H7 (cell line): ENCODE results near the gene TMEM209. TPM values are rescaled to one million over a fixed set of nuclear protein-coding genes. Genes with fewer than 3 reads are reported as not detected.
"Not testable (repeated sequence)": the region's sequence is repeated elsewhere in the genome, so short reads cannot be mapped to it uniquely, and the experiment has no call there.

Experiments used
- DNase-seq: peaks from one replicate; pipeline ENCODE4 v3.0.0; 2012
- H3K27me3 ChIP-seq: 2 replicates; pipeline ENCODE4 v1.6.0; 2011; ENCODE audit warnings: mild to moderate bottlenecking, low read length; ENCODE audit not compliant: control insufficient read depth, insufficient read depth
- H3K36me3 ChIP-seq: replicated peaks from 2 replicates; pipeline ENCODE4 v1.5.1; 2011; ENCODE audit warnings: low read length; ENCODE audit not compliant: control insufficient read depth, insufficient read depth
- H3K4me3 ChIP-seq: 2 replicates; pipeline ENCODE4 v1.5.1; 2011; ENCODE audit warnings: low read depth, mild to moderate bottlenecking, control low read depth, low read length, moderate library complexity; ENCODE audit not compliant: insufficient read depth
- total RNA-seq: library from RNA; depleted of rRNA; stranded (reverse); fragments of >200 nt; shearing (Covaris generic); gene quantifications from 2 replicates; pipeline ENCODE4 v1.2.3, GENCODE V29; 2014

Gene TMEM209
- total RNA-seq, 1 experiment from 2014 or later = 25.1 TPM

- no peak for DNase-seq
- H3K4me3 ChIP-seq = no peak overlapping the region
- no peaks in the 10 kb centered on the region for H3K27me3 ChIP-seq
- no peaks in the 10 kb centered on the region for H3K36me3 ChIP-seq
These were observed 22.8 kb upstream of the TMEM209 start for GRCh38 chr7:130227883-130228575.

GRCh38 chr7:130226333-130226732, 21.1 kb upstream of the TMEM209 start:
- Histone ChIP-seq H3K27me3 (no peaks in the 10 kb centered on the region), H3K4me3 (no peak overlapping the region), H3K36me3 (no peaks in the 10 kb centered on the region)
- no peak for DNase-seq

GRCh38 chr7:130224923-130225322, 19.7 kb upstream of the TMEM209 start:
- not testable (repeated sequence) for DNase-seq, H3K36me3 ChIP-seq, H3K4me3 ChIP-seq, H3K27me3 ChIP-seq

GRCh38 chr7:130224210-130224609, 19.0 kb upstream of the TMEM209 start:
- Histone ChIP-seq H3K27me3 (no peaks in the 10 kb centered on the region), H3K36me3 (no peaks in the 10 kb centered on the region), H3K4me3 (no peak overlapping the region)
- no peak for DNase-seq

GRCh38 chr7:130223646-130224045, 18.4 kb upstream of the TMEM209 start:
- DNase-seq = no peak
- no peaks in the 10 kb centered on the region for H3K36me3 ChIP-seq
- H3K27me3 ChIP-seq = no peaks in the 10 kb centered on the region
- H3K4me3 ChIP-seq = no peak overlapping the region

- Histone ChIP-seq H3K27me3 (no peaks in the 10 kb centered on the region), H3K4me3 (no peak overlapping the region), H3K36me3 (no peaks in the 10 kb centered on the region)
- no peak for DNase-seq
These were observed 16.5 kb upstream of the TMEM209 start for GRCh38 chr7:130221746-130222145.

GRCh38 chr7:130219871-130220270, 14.7 kb upstream of the TMEM209 start:
- Histone ChIP-seq H3K27me3 (no peaks in the 10 kb centered on the region), H3K36me3 (no peaks in the 10 kb centered on the region), H3K4me3 (no peak overlapping the region)
- no peak for DNase-seq

- no peaks in the 10 kb centered on the region for H3K36me3 ChIP-seq
- H3K4me3 ChIP-seq = no peak overlapping the region
- DNase-seq = no peak
- no peaks in the 10 kb centered on the region for H3K27me3 ChIP-seq
These were observed 13.8 kb upstream of the TMEM209 start for GRCh38 chr7:130218806-130219620.

- Histone ChIP-seq H3K4me3 (no peak overlapping the region), H3K27me3 (no peaks in the 10 kb centered on the region), H3K36me3 (no peaks in the 10 kb centered on the region)
- peak; percentile 35 for DNase-seq
These were observed 11.5 kb upstream of the TMEM209 start for GRCh38 chr7:130216750-130217149.

- Histone ChIP-seq H3K4me3 (no peak overlapping the region), H3K36me3 (no peaks in the 10 kb centered on the region), H3K27me3 (no peaks in the 10 kb centered on the region)
- DNase-seq = no peak
These were observed 10.8 kb upstream of the TMEM209 start for GRCh38 chr7:130216025-130216424.

GRCh38 chr7:130213828-130214227, 8.6 kb upstream of the TMEM209 start:
- DNase-seq = no peak
- no peak overlapping the region for H3K4me3 ChIP-seq
- no peaks in the 10 kb centered on the region for H3K36me3 ChIP-seq
- no peaks in the 10 kb centered on the region for H3K27me3 ChIP-seq

GRCh38 chr7:130210181-130210935, 5.2 kb upstream of the TMEM209 start:
- Histone ChIP-seq H3K27me3 (no peaks in the 10 kb centered on the region), H3K4me3 (no peak overlapping the region), H3K36me3 (no peaks in the 10 kb centered on the region)
- no peak for DNase-seq

GRCh38 chr7:130208516-130208915, 3.3 kb upstream of the TMEM209 start:
- no peak for DNase-seq
- Histone ChIP-seq H3K36me3 (no peaks in the 10 kb centered on the region), H3K27me3 (no peaks in the 10 kb centered on the region), H3K4me3 (no peak overlapping the region)

- Histone ChIP-seq H3K27me3 (no peaks in the 10 kb centered on the region), H3K36me3 (peaks cover 1% of the 10 kb centered on the region; the same call in 1 of the 2 replicates), H3K4me3 (no peak within 1 kb of the TSS)
- DNase-seq = no peak
These were observed 2.4 kb upstream of the TMEM209 start, which contains the start of gene SSMEM1 for GRCh38 chr7:130207642-130208041. TSS of gene SSMEM1 (plus strand) at chr7:130207860. CDS start at chr7:130207911, 51 bp downstream.
